Amniotic epithelial cell (primary cell): ENCODE results near the gene GPX7.

ENCODE experiments used
- DNase-seq: peaks from one replicate; pipeline ENCODE4 v3.0.0-alpha.2; 2010; ENCODE audit warnings: low read depth

GPX7 gene

DNA sequence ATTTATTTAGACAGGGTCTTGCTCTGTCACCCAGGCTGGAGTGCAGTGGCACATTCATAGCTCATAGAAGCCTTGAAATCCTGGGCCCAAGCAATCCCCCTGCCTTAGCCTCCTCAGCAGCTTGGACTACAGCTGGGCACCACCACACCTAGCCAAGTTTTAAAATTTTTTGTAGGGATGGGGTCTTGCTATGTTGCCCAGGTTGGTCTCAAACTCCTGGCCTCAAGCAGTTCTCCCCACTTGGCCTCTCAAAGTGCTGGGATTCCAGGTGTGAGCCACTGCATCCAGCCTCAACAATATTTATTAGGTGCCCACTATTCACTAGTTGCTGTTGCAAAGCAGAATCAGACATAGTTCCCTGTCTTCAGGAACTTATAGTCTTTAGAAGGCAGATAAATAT, 14.1 kb upstream of the GPX7 start:
- DNase-seq = no peak

DNA sequence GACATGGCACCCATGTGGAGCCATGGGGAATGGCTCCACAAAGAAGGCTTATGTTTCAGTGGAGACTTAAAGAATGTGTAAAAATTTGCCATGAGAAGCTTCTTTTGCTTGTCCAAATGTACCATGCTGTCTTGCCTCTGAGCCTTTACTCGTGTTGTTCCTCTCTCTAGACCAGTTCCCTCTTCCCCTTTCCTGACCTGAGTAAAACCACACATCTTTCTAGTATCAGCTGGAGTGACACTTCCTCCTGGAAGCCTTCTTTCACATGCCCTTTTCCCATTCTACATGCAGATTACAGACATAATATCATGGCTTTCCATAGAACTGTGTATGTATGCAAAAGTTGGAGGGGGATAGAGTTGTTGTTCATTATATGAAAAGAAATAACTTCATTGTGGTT, 13.6 kb upstream of the GPX7 start:
- no peak for DNase-seq

GRCh38 chr1:52590266-52590665, 11.9 kb upstream of the GPX7 start:
- no peak for DNase-seq

DNA sequence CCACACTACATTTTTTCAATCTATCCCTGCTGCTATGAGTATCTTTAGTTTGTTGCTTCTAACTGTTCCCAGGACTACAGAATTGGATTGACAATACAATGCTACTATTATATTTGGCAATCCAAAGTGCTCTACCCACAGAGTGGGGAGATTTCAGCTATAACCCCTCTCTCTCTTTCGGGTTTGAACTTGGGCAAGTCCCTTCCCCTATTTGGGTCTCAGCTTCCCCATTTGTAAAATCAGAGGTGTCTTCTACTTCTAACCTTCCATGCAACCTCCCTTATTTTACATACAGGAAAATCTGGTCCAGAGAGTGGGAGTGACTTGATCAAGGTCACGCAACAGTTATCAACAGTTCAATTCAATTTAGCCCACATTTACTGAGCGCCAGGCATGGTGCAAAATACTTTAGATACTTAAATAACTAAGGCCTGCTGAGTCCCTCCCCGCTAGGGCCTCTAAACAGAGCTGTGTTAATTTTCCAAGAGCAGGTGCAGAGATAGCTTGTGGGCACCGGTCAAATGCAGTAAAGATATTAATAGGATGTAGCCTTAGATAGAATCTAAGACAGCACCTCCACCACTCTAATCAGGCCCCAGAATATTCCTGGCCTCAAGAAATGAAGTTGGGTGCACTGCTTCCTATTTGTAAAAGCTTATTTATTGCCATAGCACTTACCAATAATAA, 9.4 kb upstream of the GPX7 start:
- no peak for DNase-seq

- DNase-seq = no peak
Measured at GRCh38 chr1:52593495-52593894, 8.7 kb upstream of the GPX7 start.

- DNase-seq = no peak
Measured at GRCh38 chr1:52595061-52595460, 7.1 kb upstream of the GPX7 start.

DNA sequence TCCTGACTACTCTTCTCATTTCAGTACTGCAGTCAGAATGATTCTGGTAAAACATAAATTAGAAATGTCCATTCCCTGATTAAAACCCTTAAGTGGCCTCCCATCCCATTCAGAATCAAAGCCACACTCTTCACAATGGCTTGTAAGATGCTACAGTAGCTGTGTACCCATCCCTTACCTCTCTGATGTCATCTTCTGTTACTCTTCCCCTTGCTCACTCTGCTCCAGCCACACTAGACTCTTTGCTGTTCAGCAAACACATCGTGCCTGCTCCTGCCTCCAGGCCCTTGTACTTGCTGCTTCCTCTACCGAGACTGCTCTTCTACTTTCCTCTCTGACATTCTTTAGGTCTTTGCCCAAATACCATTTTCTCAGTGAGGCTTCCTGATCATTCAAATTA, 4.3 kb upstream of the GPX7 start:
- DNase-seq = no peak

GRCh38 chr1:52598729-52599128, 3.4 kb upstream of the GPX7 start:
- no peak for DNase-seq

- DNase-seq = no peak
Measured at GRCh38 chr1:52599236-52599635, 2.9 kb upstream of the GPX7 start.

DNA sequence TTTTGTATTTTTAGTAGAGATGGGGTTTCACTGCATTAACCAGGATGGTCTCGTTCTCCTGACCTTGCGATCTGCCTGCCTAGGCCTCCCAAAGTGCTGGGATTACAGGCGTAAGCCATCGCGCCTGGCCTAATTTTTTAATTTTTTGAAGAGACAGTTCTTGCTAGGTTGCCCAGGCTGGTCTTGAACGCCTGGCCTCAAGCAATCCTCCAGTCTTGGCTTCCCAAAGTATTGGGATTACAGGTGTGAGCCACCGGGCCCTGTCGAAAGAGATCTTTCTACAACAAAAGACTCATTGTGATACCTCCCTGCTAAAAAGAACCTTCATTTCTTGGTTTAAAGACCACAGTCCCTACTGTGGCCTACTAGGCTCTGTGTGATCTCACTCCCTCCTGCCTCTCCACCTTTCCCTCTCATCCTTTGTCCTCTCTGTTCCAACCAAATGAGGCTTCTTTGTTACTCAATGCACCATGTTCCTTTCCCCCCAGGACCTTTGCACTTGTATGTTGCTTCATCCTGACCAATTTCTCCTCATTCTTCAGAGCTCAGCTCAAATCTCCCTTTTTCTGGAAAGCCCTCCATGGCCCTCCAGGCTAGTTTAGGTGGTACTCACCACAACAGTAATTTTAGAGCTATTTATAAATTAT, 1.5 kb upstream of the GPX7 start:
- no peak for DNase-seq

GRCh38 chr1:52601519-52601918, 652 bp upstream of the GPX7 start:
- no peak for DNase-seq

DNA sequence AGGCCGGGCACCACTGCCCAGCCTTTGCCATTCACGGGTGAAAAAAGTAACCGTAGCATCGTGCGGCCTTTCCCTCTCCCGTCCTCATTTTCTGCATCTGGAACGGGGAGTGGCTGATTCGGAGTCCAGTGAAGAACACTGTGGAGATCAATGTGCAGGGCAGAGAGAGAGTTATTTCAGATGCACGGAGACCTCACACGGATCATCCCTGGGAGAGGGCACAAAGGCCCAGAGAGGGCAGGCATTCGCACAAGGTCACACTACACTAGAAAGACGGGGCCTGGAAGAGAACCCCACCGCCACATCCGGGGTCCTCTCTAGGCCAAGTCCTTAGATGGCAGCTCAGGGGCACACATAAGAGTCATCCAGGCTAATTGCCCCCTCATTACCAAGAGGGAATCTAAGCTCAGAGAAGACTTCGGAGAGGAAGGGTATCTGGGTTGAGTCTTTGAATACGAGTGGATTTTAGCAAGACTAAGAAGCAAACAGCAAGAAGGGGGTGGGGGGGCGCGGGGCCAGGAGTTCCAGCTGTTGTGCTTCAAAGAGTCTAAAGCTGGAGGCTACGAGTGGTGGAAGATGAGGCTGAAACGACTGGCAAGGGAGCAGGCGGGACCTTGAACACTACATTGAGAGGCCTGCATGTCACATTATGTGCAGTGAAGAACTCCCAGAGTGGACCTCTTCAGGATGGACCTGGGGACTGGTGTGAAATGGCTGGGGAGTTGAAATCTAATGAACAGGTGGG, 857 bp downstream of the GPX7 start:
- DNase-seq = peak; percentile 16

GRCh38 chr1:52603630-52604029, 1.5 kb downstream of the GPX7 start:
- no peak for DNase-seq

DNA sequence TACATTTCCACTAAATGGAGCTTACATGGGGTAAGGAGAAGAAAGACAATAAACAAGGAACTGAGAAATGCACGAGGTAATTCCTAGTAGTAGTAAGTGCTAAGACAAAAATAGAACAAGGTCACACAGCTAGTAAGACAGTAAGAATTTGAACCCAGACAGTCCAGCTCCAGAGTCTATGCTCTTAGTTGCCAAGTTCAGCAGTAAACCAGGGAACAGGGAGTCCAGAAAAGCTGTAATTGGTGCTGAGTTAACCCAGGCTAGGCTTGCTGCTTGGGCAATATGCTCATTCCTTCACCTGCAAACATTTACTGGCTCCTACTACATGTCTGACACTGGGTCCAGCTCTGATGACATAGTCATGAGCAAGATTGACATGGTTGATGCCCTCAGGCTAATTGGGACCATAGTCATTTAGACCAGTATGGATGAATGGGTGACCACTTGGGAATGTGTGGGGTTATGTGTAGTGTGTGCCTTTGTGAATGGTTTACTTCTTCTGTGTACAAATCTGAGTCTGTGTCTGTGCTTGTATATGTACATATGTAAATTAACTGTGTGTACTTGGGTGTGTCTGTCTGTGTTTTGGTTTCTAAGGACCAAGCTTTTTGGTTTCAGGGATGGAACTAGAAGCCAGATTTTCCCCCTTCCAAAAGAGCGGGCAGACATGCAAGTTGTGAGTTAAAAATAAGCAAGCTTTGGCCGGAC, 2.0 kb downstream of the GPX7 start:
- DNase-seq = peak; percentile 12

DNA sequence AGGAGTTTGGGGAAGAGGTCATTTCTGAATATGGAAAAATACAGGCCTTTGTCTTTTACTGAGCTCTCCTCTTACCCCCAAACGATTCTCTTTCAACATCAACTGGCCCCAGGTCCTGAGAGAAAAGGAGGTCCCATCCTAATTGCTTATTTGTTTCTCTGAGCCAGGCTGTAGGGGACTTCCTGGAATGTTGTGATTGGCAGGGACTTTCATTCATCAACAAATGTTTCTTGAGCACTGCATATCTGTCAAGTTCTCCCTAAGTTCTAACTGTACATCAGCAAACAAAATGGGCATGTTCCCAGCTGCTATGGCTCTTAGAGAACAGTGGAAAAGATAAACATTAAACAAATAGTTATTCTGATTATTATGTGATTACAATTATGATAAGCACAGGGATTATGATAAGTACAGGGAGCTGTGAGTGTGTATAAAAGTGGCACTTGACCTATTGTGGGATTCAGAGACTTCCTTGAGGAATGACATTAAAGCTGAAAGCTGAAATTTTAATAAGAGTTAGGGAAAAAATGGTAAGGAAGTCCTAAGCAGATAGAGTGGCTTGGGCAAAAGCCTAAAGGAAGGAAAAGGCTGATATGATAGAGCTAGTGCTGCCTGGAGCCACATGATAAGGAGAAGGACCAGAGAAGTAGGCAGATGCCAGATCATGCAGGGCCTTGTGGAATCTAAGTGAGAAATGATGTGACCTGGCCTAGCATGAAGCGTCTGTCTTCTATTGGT, 11.6 kb downstream of the GPX7 start:
- DNase-seq = no peak

DNA sequence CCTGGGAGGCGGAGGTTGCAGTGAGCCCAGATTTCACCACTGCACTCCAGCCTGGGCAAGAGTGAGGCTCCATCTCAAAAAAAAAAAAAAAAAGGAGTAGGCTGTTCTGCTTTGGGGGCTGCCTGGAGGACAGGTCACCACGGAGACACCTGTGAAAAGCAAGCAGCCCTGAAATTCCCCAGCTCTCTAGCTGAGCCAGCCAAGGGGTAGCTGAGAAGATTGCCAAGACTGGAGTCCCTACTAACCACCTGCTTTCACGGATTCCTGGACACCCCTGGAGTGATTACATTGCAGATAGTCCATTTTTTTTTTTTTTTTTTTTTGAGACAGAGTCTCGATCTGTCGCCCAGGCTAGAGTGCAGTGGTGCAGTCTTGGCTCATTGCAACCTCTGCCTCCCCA, 12.5 kb downstream of the GPX7 start:
- no peak for DNase-seq

DNA sequence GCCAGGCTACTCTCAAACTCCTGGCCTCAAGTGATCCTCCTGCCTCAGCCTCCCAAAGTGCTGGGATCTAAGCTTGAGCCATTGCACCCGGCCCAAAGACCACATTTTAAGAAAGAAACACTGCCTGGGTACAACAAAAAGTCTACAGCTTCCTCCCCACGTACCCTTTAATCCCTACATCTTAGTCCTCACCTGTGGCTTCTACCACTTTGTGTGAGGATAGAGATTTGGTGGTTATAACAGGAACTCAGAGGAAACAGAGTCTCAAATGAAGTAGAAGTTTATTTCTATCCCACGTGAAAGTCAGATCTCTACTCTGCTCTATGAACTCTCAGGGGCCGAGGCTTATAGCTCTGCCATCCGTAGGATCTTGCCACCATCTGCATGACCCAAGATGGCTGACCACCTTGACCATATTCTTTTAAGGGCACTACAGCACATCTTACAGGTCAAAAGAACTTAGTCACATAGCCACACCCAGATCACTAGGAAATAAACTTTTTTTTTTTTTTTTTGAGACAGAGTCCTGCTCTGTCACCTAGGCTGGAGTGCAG, 13.4 kb downstream of the GPX7 start:
- DNase-seq = no peak

DNA sequence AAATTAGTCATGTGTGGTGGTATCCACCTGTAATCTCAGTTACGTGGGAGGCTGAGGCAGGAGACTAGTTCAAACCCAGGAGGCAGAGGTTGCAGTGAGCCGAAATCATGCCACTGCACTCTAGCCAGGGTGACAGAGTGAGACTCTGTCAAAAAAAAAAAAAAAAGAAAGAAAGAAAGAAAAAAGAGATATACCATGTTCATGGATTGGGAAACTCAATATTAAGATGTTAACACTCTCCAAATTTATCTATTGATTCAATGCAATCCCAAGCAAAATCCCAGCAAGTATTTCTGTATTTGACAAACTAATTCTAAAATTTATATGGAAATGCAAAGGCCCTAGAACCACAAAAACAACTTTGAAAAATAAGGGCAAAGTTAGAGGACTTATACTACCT, 19.8 kb downstream of the GPX7 start:
- no peak for DNase-seq

- DNase-seq = no peak
Measured at GRCh38 chr1:52623812-52624211, 21.6 kb downstream of the GPX7 start.

- no peak for DNase-seq
Measured at GRCh38 chr1:52627028-52627427, 24.9 kb downstream of the GPX7 start.

DNA sequence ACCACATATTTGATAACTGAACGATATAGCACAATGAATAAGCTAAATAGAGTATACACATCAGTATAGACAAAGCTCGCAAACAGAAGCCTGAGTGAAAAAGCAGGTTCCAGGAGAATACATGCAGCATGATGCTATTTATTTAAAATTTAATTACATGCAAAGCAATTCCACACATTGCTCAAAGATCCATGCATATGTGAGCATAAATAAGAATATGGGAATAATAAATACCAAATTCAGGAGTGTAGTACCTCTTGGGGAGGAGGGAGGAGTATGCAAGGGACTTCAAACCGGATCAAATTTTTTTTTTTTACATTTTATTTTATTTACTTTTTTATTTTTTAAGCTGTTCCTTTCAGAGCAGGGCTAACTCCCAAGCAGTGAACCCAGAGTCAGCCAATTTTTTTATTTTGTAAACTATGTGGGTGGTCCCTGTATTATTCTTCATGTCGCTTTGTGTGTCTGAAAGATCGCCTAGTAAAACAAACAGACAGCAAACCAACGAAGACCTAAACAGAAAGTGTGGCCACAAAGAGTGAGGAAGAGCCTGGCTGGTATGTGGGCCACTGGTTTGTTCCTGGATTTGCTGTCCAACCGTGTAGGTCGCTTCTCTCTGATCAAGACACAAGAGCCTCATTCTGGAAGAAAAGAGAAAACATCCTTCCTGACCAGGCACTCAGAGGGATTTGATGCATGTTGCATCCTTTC, 26.6 kb downstream of the GPX7 start:
- DNase-seq = no peak
